Measurements from ENCODE around the gene RBM4B.
"Not testable (repeated sequence)": the region's sequence is repeated elsewhere in the genome, so short reads cannot be mapped to it uniquely, and the experiment has no call there.

RBM4B gene

GRCh38 chr11:66677599-66678375, at the start of gene RBM4B:
Gene RBM4B (minus strand): TSS chr11:66677887. CDS start chr11:66677079, 808 bp downstream.
- peak within 1 kb of the TSS; percentile 86 for H3K27ac ChIP-seq
- no peak; the same call in 1 of the 2 replicates for TF ChIP-seq ZFX (IDR thresholded peaks at IDR 0.05)

GRCh38 chr11:66725647-66726046, 48.0 kb upstream of the RBM4B start:
- no peak overlapping the region for H3K27ac ChIP-seq
- no peak for TF ChIP-seq CTCF (conservative IDR thresholded peaks at IDR 0.05)
- no peak for TF ChIP-seq ZFX (IDR thresholded peaks at IDR 0.05)

GRCh38 chr11:66725114-66725513, 47.4 kb upstream of the RBM4B start:
- no peak overlapping the region for H3K27ac ChIP-seq
- TF ChIP-seq ZFX (IDR thresholded peaks at IDR 0.05): no peak
- no peak for TF ChIP-seq CTCF (conservative IDR thresholded peaks at IDR 0.05)

- H3K27ac ChIP-seq: not testable (repeated sequence)
Observed at GRCh38 chr11:66724167-66724566, 46.5 kb upstream of the RBM4B start.

- no peak overlapping the region for H3K27ac ChIP-seq
- TF ChIP-seq ZFX (IDR thresholded peaks at IDR 0.05): no peak
- TF ChIP-seq CTCF (conservative IDR thresholded peaks at IDR 0.05): no peak
Observed at GRCh38 chr11:66723693-66724092, 46.0 kb upstream of the RBM4B start.

- no peak overlapping the region for H3K27ac ChIP-seq
- TF ChIP-seq CTCF (conservative IDR thresholded peaks at IDR 0.05) (no peak), ZFX (IDR thresholded peaks at IDR 0.05) (no peak)
Observed at GRCh38 chr11:66722745-66723651, 45.3 kb upstream of the RBM4B start.

GRCh38 chr11:66721939-66722338, 44.3 kb upstream of the RBM4B start:
- no peak overlapping the region for H3K27ac ChIP-seq
- TF ChIP-seq ZFX (IDR thresholded peaks at IDR 0.05) (no peak), CTCF (conservative IDR thresholded peaks at IDR 0.05) (no peak)

- TF ChIP-seq ZFX (IDR thresholded peaks at IDR 0.05) (no peak), CTCF (conservative IDR thresholded peaks at IDR 0.05) (no peak)
- no peak overlapping the region for H3K27ac ChIP-seq
Observed at GRCh38 chr11:66720899-66721470, 43.3 kb upstream of the RBM4B start.
